Left lung (tissue), 10 donors: ENCODE data around the gene CLASP1. TPM values are rescaled to one million over a fixed set of nuclear protein-coding genes. Genes with fewer than 3 reads are reported as not detected.

Experiments used
- ATAC-seq: fragments of 200-7000 bp; cut with Tn5 transposase; one replicate; pipeline ENCODE4 v1.9.1; 2020; ENCODE audit warnings: moderate library complexity
- DNase-seq, 4 donors: peaks; one replicate each; pipeline ENCODE4 v3.0.0-alpha.2; 2013 to 2020
- H3K27ac ChIP-seq, 2 donors: fragments of 200-600 bp; sonication (generic) in 1 of 2; one replicate each; pipeline versions ENCODE4 v1.5.0 to v1.8.0; 2020 to 2021
- H3K27me3 ChIP-seq, 2 donors: fragments of 200-600 bp; sonication (generic) in 1 of 2; one replicate each; pipeline versions ENCODE4 v1.5.0 to v1.8.0; 2020 to 2021
- H3K36me3 ChIP-seq, 2 donors: fragments of 200-600 bp; sonication (generic) in 1 of 2; one replicate each; pipeline versions ENCODE4 v1.5.0 to v1.8.0; 2020 to 2021
- H3K4me1 ChIP-seq, 2 donors: fragments of 200-600 bp; one replicate each; pipeline ENCODE4 v1.8.0; 2021
- H3K4me3 ChIP-seq, 2 donors: fragments of 200-600 bp; sonication (generic) in 1 of 2; one replicate each; pipeline versions ENCODE4 v1.5.0 to v1.8.0; 2020 to 2021; ENCODE audit warnings: mild to moderate bottlenecking in 1 of 2
- H3K9me3 ChIP-seq, 2 donors: fragments of 200-600 bp; sonication (generic) in 1 of 2; one replicate each; pipeline versions ENCODE4 v1.5.0 to v1.8.0; 2020 to 2021
- intact Hi-C, 2 donors: fragments of 100-400 bp; cut with DNase I; formaldehyde crosslinking; loops; one replicate each; pipeline versions ENCODE4 v1.11.2 to v1.14.2; 2022
- polyA plus RNA-seq, 6 donors: library from polyadenylated mRNA; unstranded; fragments of 120-200 nt; gene quantifications; one replicate each; pipeline ENCODE4 v1.2.1, GENCODE V29; 2013; ENCODE audit not compliant: insufficient read length in 6 of 6
- total RNA-seq, 2 donors: library from RNA; stranded (reverse); fragmentation: NEBNext Ultra II Directional; extraction: Animal tissue kit (Norgen Biotek cat#: 25700); gene quantifications; one replicate each; pipeline ENCODE4 v1.2.1, GENCODE V29; 2021
- TF ChIP-seq, protein P1 (sequence below), 2 donors: fragments of 200-600 bp; sonication (generic) in 1 of 2; IDR thresholded peaks; one replicate each; pipeline versions ENCODE4 v1.5.0 to v1.8.0; 2021; ENCODE audit warnings: antibody characterized with exemption in 2 of 2
- donor health status: DM: no; HTN: yes; CAD: no.
- donor health status: DM: no; HTN: no; CAD: no.

The CLASP1 gene
- total and polyA plus RNA-seq, 8 donors, result 42.9 to 52.1 (median 48.7) TPM

GRCh38 chr2:121596221-121597080 lies 52.8 kb downstream of the CLASP1 start:
- ATAC-seq, result peak; percentile 83
- peak overlapping the region in 1 of 2 donors; percentile 3 for H3K4me3 ChIP-seq
- H3K27me3 ChIP-seq, result no peaks in the 10 kb centered on the region
- H3K9me3 ChIP-seq, result no peaks in the 10 kb centered on the region
- peak in 3 of 4 donors; percentile 34 to 53 (median 50) for DNase-seq
- intact Hi-C loops, result no loop called here
- no peaks in the 10 kb centered on the region for H3K36me3 ChIP-seq
- TF ChIP-seq, protein P1, sequence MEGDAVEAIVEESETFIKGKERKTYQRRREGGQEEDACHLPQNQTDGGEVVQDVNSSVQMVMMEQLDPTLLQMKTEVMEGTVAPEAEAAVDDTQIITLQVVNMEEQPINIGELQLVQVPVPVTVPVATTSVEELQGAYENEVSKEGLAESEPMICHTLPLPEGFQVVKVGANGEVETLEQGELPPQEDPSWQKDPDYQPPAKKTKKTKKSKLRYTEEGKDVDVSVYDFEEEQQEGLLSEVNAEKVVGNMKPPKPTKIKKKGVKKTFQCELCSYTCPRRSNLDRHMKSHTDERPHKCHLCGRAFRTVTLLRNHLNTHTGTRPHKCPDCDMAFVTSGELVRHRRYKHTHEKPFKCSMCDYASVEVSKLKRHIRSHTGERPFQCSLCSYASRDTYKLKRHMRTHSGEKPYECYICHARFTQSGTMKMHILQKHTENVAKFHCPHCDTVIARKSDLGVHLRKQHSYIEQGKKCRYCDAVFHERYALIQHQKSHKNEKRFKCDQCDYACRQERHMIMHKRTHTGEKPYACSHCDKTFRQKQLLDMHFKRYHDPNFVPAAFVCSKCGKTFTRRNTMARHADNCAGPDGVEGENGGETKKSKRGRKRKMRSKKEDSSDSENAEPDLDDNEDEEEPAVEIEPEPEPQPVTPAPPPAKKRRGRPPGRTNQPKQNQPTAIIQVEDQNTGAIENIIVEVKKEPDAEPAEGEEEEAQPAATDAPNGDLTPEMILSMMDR (IDR thresholded peaks at IDR 0.05), result peak in 1 of 2 donors; percentile 27
- H3K27ac ChIP-seq, result peak overlapping the region; percentile 22 to 79
- H3K4me1 ChIP-seq, result peaks cover 13 to 32% of the 10 kb centered on the region in 2 donors

DNA sequence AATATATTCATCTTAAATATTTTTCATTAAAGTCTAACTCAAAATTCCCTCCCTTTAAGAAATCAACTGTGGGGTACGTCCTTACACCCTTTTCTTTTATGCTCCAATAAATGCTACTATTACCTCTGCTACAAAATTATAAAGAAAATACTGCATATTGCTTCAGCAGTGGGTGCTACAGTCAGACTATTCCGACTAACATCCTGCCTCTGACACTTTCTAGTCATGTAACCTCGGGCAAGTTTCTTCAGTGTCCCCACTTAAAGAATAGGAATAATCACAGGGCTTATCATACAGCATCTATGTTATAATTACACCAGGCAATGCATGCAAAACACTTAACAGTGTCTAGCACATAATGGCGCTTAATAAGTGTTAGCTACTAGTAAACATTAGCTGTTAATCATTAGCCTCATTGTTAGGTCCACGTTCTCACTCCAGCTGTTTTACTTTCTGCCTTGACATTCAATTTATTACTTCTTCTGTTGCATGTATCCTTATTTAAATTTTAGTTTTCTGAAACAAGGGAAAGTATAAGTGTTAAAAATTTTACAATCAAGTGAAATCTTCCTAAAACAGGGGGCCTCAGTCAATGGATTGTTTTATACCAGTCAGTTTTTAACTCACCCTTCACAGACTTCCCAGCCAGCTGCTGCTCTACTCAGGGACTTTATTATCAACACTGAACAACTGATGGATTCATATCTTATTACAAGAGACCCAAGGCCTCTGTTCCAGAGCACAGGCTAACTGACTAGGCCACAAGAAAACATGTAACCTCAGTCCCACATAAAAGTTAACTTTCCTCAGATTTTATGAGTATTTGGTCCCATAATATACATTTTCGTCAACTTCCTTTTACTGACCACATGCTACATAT lies 54.0 kb downstream of the CLASP1 start:
- Histone ChIP-seq H3K4me1 (peaks cover 13 to 35% of the 10 kb centered on the region in 2 donors), H3K36me3 (no peaks in the 10 kb centered on the region), H3K4me3 (no peak overlapping the region), H3K27ac (peak overlapping the region in 1 of 2 donors; percentile 79), H3K9me3 (no peaks in the 10 kb centered on the region), H3K27me3 (no peaks in the 10 kb centered on the region)
- intact Hi-C loops, result no loop called here
- TF ChIP-seq, protein P1 (IDR thresholded peaks at IDR 0.05), result no peak
- no peak for DNase-seq
- peak; percentile 67 for ATAC-seq

DNA sequence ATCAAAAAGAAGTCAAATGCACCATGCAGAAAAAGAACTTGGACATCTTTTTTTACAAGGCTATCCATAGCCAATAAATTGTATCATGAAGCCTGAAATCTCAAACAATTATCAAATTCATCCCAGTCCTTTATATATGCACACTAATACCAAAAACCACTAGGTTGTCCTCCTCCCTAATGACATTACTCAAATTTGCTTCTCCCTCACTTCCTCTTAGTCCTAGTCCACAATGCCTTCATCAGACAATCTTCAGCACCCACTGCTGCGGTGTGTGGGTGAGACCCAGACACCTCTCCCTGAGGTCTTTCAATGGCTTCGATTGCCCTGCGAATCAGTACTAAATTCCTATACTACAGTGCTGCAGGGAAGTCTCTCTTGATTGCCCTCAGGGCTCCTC lies 58.1 kb downstream of the CLASP1 start:
- Histone ChIP-seq H3K9me3 (no peaks in the 10 kb centered on the region), H3K4me1 (peaks cover 6 to 15% of the 10 kb centered on the region in 2 donors), H3K4me3 (no peak overlapping the region), H3K27ac (no peak overlapping the region), H3K27me3 (no peaks in the 10 kb centered on the region), H3K36me3 (peaks cover 0 to 4% of the 10 kb centered on the region in 2 donors)
- intact Hi-C loops, result no loop called here
- DNase-seq, result no peak
- TF ChIP-seq, protein P1 (IDR thresholded peaks at IDR 0.05), result no peak
- no peak for ATAC-seq

GRCh38 chr2:121588357-121588756 lies 60.9 kb downstream of the CLASP1 start:
- Histone ChIP-seq H3K4me3 (no peak overlapping the region), H3K27me3 (no peaks in the 10 kb centered on the region), H3K27ac (no peak overlapping the region), H3K36me3 (peaks cover 0 to 4% of the 10 kb centered on the region in 2 donors), H3K4me1 (peaks cover 0 to 3% of the 10 kb centered on the region in 2 donors), H3K9me3 (no peaks in the 10 kb centered on the region)
- no peak for ATAC-seq
- intact Hi-C loops, result no loop called here
- TF ChIP-seq, protein P1 (IDR thresholded peaks at IDR 0.05), result no peak
- no peak for DNase-seq

DNA sequence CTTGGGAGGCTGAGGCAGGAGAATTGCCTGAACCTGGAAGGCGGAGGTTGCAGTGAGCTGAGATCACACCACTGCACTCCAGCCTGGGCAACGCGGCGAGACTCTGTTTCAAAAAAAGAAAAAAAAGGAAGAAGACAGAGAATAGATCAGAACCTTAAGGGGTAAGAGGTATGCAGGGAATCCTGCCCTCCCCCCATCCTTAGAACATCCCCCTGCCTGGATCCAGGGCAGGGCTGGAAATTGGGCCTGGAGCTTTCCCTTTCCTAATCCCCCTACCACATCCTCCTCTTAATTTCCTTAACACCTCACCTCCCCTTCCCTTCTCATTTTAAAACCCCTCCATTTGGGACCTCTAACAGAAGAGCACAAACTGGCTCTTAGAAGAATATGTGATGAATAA lies 62.1 kb downstream of the CLASP1 start:
- intact Hi-C loops, result no loop called here
- TF ChIP-seq, protein P1 (IDR thresholded peaks at IDR 0.05), result no peak
- no peaks in the 10 kb centered on the region for H3K27me3 ChIP-seq
- peaks cover 0 to 4% of the 10 kb centered on the region in 2 donors for H3K36me3 ChIP-seq
- H3K27ac ChIP-seq, result no peak overlapping the region
- ATAC-seq (no peak), DNase-seq (no peak)
- H3K4me3 ChIP-seq, result no peak overlapping the region
- H3K4me1 ChIP-seq, result peaks cover 0 to 3% of the 10 kb centered on the region in 2 donors
- no peaks in the 10 kb centered on the region for H3K9me3 ChIP-seq
